ENCODE measurements around the gene ZNF692.
A peak's percentile ranks its signal among the peaks of the same experiment; 100 is the strongest.

Gene ZNF692

GRCh38 chr1:248855580-248855979, 3.3 kb downstream of the ZNF692 start:
- Histone ChIP-seq H3K79me2 (ENCODE audit: control insufficient read depth, insufficient read depth, low read length) (no peaks in the 10 kb centered on the region), H3K23ac (ENCODE audit: low read length) (no peak overlapping the region), H4K8ac (ENCODE audit: low read depth, low read length) (no peak overlapping the region), H3K18ac (ENCODE audit: low read length) (no peak overlapping the region), H3K4me1 (ENCODE audit: control insufficient read depth, low read depth, low read length) (peaks cover 3% of the 10 kb centered on the region), H2BK5ac (ENCODE audit: low read length) (no peak overlapping the region), H3K36me3 (ENCODE audit: control insufficient read depth, insufficient read depth, low read length) (no peaks in the 10 kb centered on the region), H2BK120ac (ENCODE audit: low read depth, low read length) (no peak overlapping the region), H3K79me1 (ENCODE audit: low read length) (peaks cover 2% of the 10 kb centered on the region), H3K4me3 (ENCODE audit: low read length) (no peak overlapping the region), H2BK15ac (replicated peaks; ENCODE audit: low read depth) (no peak overlapping the region), H4K5ac (ENCODE audit: low read length) (no peak overlapping the region), H3K56ac (ENCODE audit: low read length) (no peak overlapping the region), H3K9ac (ENCODE audit: low read length) (no peak overlapping the region), H3K27ac (ENCODE audit: low read depth, low read length) (no peak overlapping the region), H3K4ac (ENCODE audit: low read depth, low read length) (no peak overlapping the region), H2AK5ac (ENCODE audit: low read length) (no peak overlapping the region), H3K4me2 (ENCODE audit: low read length) (no peak overlapping the region), H3K27me3 (ENCODE audit: insufficient read depth, low read length, poor library complexity) (no peaks in the 10 kb centered on the region)
- no CpG with 5 or more reads among the region's 6 CpGs for WGBS (ENCODE audit: extremely low coverage, insufficient coverage, low lambda C conversion rate)
- no peak for DNase-seq

GRCh38 chr1:248853663-248854375, 5.1 kb downstream of the ZNF692 start:
- Histone ChIP-seq H3K56ac (ENCODE audit: low read length) (no peak overlapping the region), H3K4me3 (ENCODE audit: low read length) (no peak overlapping the region), H2AK5ac (ENCODE audit: low read length) (no peak overlapping the region), H3K18ac (ENCODE audit: low read length) (no peak overlapping the region), H2BK5ac (ENCODE audit: low read length) (no peak overlapping the region), H2BK15ac (replicated peaks; ENCODE audit: low read depth) (no peak overlapping the region), H2BK120ac (ENCODE audit: low read depth, low read length) (no peak overlapping the region), H3K27me3 (ENCODE audit: insufficient read depth, low read length, poor library complexity) (no peaks in the 10 kb centered on the region), H3K4ac (ENCODE audit: low read depth, low read length) (no peak overlapping the region), H3K4me1 (ENCODE audit: control insufficient read depth, low read depth, low read length) (no peaks in the 10 kb centered on the region), H3K36me3 (ENCODE audit: control insufficient read depth, insufficient read depth, low read length) (no peaks in the 10 kb centered on the region), H3K79me2 (ENCODE audit: control insufficient read depth, insufficient read depth, low read length) (no peaks in the 10 kb centered on the region), H3K9ac (ENCODE audit: low read length) (no peak overlapping the region), H3K23ac (ENCODE audit: low read length) (no peak overlapping the region), H3K4me2 (ENCODE audit: low read length) (no peak overlapping the region), H3K27ac (ENCODE audit: low read depth, low read length) (no peak overlapping the region), H4K5ac (ENCODE audit: low read length) (no peak overlapping the region), H4K8ac (ENCODE audit: low read depth, low read length) (no peak overlapping the region), H3K79me1 (ENCODE audit: low read length) (peaks cover 2% of the 10 kb centered on the region)
- WGBS (ENCODE audit: extremely low coverage, insufficient coverage, low lambda C conversion rate), result no CpG with 5 or more reads among the region's 8 CpGs
- DNase-seq, result no peak

GRCh38 chr1:248852481-248853405, 6.1 kb downstream of the ZNF692 start:
- Histone ChIP-seq H3K79me1 (ENCODE audit: low read length) (peaks cover 2% of the 10 kb centered on the region), H3K56ac (ENCODE audit: low read length) (no peak overlapping the region), H4K8ac (ENCODE audit: low read depth, low read length) (no peak overlapping the region), H3K4me3 (ENCODE audit: low read length) (no peak overlapping the region), H3K36me3 (ENCODE audit: control insufficient read depth, insufficient read depth, low read length) (no peaks in the 10 kb centered on the region), H3K4me2 (ENCODE audit: low read length) (no peak overlapping the region), H3K18ac (ENCODE audit: low read length) (no peak overlapping the region), H3K79me2 (ENCODE audit: control insufficient read depth, insufficient read depth, low read length) (no peaks in the 10 kb centered on the region), H3K4me1 (ENCODE audit: control insufficient read depth, low read depth, low read length) (no peaks in the 10 kb centered on the region), H4K5ac (ENCODE audit: low read length) (no peak overlapping the region), H3K27ac (ENCODE audit: low read depth, low read length) (no peak overlapping the region), H2BK5ac (ENCODE audit: low read length) (no peak overlapping the region), H2AK5ac (ENCODE audit: low read length) (no peak overlapping the region), H3K27me3 (ENCODE audit: insufficient read depth, low read length, poor library complexity) (no peaks in the 10 kb centered on the region), H3K4ac (ENCODE audit: low read depth, low read length) (no peak overlapping the region), H2BK120ac (ENCODE audit: low read depth, low read length) (no peak overlapping the region), H2BK15ac (replicated peaks; ENCODE audit: low read depth) (no peak overlapping the region), H3K23ac (ENCODE audit: low read length) (no peak overlapping the region), H3K9ac (ENCODE audit: low read length) (no peak overlapping the region)
- no peak for DNase-seq
- no CpG with 5 or more reads among the region's 7 CpGs for WGBS (ENCODE audit: extremely low coverage, insufficient coverage, low lambda C conversion rate)

- no peak overlapping the region for H2BK5ac ChIP-seq (ENCODE audit: low read length)
- H3K56ac ChIP-seq (ENCODE audit: low read length), result no peak overlapping the region
- H3K27me3 ChIP-seq (ENCODE audit: insufficient read depth, low read length, poor library complexity), result no peaks in the 10 kb centered on the region
- H3K23ac ChIP-seq (ENCODE audit: low read length), result no peak overlapping the region
- H2BK15ac ChIP-seq (replicated peaks; ENCODE audit: low read depth), result no peak overlapping the region
- no peaks in the 10 kb centered on the region for H3K36me3 ChIP-seq (ENCODE audit: control insufficient read depth, insufficient read depth, low read length)
- H3K4ac ChIP-seq (ENCODE audit: low read depth, low read length), result no peak overlapping the region
- H3K9ac ChIP-seq (ENCODE audit: low read length), result no peak overlapping the region
- H2AK5ac ChIP-seq (ENCODE audit: low read length), result no peak overlapping the region
- H3K79me2 ChIP-seq (ENCODE audit: control insufficient read depth, insufficient read depth, low read length), result no peaks in the 10 kb centered on the region
- no peak for DNase-seq
- H2BK120ac ChIP-seq (ENCODE audit: low read depth, low read length), result no peak overlapping the region
- no peaks in the 10 kb centered on the region for H3K4me1 ChIP-seq (ENCODE audit: control insufficient read depth, low read depth, low read length)
- no peak overlapping the region for H4K5ac ChIP-seq (ENCODE audit: low read length)
- no peak overlapping the region for H4K8ac ChIP-seq (ENCODE audit: low read depth, low read length)
- H3K4me2 ChIP-seq (ENCODE audit: low read length), result no peak overlapping the region
- no peak overlapping the region for H3K4me3 ChIP-seq (ENCODE audit: low read length)
- WGBS (ENCODE audit: extremely low coverage, insufficient coverage, low lambda C conversion rate), result no CpG with 5 or more reads among the region's 2 CpGs
- no peaks in the 10 kb centered on the region for H3K79me1 ChIP-seq (ENCODE audit: low read length)
- H3K27ac ChIP-seq (ENCODE audit: low read depth, low read length), result no peak overlapping the region
- no peak overlapping the region for H3K18ac ChIP-seq (ENCODE audit: low read length)
Measured at GRCh38 chr1:248851390-248851789, 7.5 kb downstream of the ZNF692 start.

DNA sequence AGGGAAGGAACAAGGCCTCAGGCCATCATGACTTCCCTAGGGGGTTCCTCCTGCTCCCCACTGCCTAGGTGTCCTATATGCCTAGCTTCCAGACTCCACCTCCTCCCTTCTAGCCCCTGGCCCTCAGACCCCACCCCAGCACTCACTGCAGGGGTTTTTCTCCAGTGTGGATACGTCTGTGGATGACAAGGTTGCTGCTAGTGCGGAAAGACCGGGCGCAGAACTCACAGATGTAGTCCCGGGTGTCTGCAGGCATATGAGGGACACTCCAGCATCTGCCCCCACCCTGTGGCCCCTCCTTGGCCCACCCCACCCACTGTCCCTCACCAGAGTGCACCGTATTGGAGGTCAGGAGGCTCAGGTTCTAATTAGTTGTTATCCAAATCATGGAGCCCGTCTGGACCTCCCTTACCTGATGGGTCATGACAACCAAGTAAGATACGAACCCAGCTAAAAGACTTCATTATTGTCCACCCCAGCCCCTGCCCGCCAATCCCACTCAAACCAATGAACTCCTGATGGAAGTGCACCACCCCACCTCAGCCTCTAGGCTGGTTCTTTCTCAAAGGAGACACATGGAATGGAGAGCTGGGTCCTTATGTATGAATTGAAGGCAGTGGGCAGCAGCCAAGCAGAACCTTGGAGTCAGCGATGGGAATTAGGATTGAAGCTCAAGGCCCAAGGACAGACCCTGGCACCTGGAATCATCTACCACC, 8.2 kb downstream of the ZNF692 start:
- H3K56ac ChIP-seq (ENCODE audit: low read length), result no peak overlapping the region
- no peak overlapping the region for H3K27ac ChIP-seq (ENCODE audit: low read depth, low read length)
- H3K79me2 ChIP-seq (ENCODE audit: control insufficient read depth, insufficient read depth, low read length), result no peaks in the 10 kb centered on the region
- no peak overlapping the region for H3K4ac ChIP-seq (ENCODE audit: low read depth, low read length)
- H3K4me2 ChIP-seq (ENCODE audit: low read length), result no peak overlapping the region
- H3K23ac ChIP-seq (ENCODE audit: low read length), result no peak overlapping the region
- DNase-seq, result peak; percentile 6
- no peaks in the 10 kb centered on the region for H3K36me3 ChIP-seq (ENCODE audit: control insufficient read depth, insufficient read depth, low read length)
- H4K8ac ChIP-seq (ENCODE audit: low read depth, low read length), result no peak overlapping the region
- WGBS (ENCODE audit: extremely low coverage, insufficient coverage, low lambda C conversion rate), result no CpG with 5 or more reads among the region's 10 CpGs
- no peak overlapping the region for H3K4me3 ChIP-seq (ENCODE audit: low read length)
- no peak overlapping the region for H4K5ac ChIP-seq (ENCODE audit: low read length)
- H3K27me3 ChIP-seq (ENCODE audit: insufficient read depth, low read length, poor library complexity), result no peaks in the 10 kb centered on the region
- no peaks in the 10 kb centered on the region for H3K79me1 ChIP-seq (ENCODE audit: low read length)
- no peak overlapping the region for H3K9ac ChIP-seq (ENCODE audit: low read length)
- H2BK5ac ChIP-seq (ENCODE audit: low read length), result no peak overlapping the region
- H2AK5ac ChIP-seq (ENCODE audit: low read length), result no peak overlapping the region
- H3K18ac ChIP-seq (ENCODE audit: low read length), result no peak overlapping the region
- no peaks in the 10 kb centered on the region for H3K4me1 ChIP-seq (ENCODE audit: control insufficient read depth, low read depth, low read length)
- H2BK120ac ChIP-seq (ENCODE audit: low read depth, low read length), result no peak overlapping the region
- no peak overlapping the region for H2BK15ac ChIP-seq (replicated peaks; ENCODE audit: low read depth)
